NCI-H187 treated with DMSO at 0.1 percent for 48 hours (cell line): Measurements from ENCODE around the gene MLH1.
"Not testable (repeated sequence)": the region's sequence is repeated elsewhere in the genome, so short reads cannot be mapped to it uniquely, and the experiment has no call there.

Experiments used
- DNase-seq: peaks from one replicate; lab custom pipeline; 2025; lab: John Stamatoyannopoulos, UW

Gene MLH1

DNA sequence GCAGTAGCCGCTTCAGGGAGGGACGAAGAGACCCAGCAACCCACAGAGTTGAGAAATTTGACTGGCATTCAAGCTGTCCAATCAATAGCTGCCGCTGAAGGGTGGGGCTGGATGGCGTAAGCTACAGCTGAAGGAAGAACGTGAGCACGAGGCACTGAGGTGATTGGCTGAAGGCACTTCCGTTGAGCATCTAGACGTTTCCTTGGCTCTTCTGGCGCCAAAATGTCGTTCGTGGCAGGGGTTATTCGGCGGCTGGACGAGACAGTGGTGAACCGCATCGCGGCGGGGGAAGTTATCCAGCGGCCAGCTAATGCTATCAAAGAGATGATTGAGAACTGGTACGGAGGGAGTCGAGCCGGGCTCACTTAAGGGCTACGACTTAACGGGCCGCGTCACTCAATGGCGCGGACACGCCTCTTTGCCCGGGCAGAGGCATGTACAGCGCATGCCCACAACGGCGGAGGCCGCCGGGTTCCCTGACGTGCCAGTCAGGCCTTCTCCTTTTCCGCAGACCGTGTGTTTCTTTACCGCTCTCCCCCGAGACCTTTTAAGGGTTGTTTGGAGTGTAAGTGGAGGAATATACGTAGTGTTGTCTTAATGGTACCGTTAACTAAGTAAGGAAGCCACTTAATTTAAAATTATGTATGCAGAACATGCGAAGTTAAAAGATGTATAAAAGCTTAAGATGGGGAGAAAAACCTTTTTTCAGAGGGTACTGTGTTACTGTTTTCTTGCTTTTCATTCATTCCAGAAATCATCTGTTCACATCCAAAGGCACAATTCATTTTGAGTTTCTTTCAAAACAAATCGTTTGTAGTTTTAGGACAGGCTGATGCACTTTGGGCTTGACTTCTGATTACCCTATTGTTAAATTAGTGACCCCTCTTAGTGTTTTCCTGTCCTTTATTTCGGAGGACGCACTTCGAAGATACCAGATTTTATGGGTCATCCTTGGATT is at the start of gene MLH1:
Gene MLH1 (plus strand): TSS at position 193 of the 958 bp plus-strand sequence. CDS start 30 bp downstream, at position 223.
- no peak for DNase-seq

- no peak for DNase-seq
Measured at GRCh38 chr3:36943601-36944000, 49.7 kb upstream of the MLH1 start.

DNA sequence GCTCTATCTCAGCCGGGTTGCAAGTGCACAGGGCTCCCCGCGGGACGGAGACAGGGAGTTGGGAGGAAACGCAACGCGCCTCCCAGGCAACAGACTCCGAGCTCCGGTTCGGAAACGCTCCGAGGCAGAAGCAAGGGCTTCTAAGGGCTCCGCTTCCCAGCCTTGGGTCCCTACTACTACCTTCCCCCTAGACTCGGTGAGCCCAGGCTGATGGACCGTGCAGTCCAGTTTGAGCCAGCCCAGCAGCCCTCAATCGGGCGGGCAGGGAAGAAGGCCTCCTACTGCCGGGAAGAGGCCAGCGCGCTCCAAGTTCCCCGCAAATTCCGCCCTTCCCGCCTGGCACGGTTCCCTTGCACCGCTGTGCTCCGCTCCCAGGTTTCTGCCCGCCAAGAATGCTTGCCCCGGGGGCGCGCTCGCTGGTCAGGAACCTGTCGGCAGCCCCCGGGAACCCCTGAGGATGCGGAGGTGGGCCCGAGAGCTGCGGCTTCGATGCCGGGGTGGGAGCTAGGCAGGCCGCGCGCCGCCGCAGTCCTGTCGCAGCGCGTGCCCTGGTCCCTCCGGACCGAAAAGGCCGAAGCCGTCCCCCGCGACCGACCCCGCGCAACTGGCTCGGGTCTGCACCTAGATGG is 49.2 kb upstream of the MLH1 start:
- DNase-seq = no peak

GRCh38 chr3:36944641-36945270 is 48.6 kb upstream of the MLH1 start, which contains the start of gene TRANK1:
TRANK1 (minus strand) TSS chr3:36945054; CDS start chr3:36944809, 245 bp downstream.
- DNase-seq = no peak

DNA sequence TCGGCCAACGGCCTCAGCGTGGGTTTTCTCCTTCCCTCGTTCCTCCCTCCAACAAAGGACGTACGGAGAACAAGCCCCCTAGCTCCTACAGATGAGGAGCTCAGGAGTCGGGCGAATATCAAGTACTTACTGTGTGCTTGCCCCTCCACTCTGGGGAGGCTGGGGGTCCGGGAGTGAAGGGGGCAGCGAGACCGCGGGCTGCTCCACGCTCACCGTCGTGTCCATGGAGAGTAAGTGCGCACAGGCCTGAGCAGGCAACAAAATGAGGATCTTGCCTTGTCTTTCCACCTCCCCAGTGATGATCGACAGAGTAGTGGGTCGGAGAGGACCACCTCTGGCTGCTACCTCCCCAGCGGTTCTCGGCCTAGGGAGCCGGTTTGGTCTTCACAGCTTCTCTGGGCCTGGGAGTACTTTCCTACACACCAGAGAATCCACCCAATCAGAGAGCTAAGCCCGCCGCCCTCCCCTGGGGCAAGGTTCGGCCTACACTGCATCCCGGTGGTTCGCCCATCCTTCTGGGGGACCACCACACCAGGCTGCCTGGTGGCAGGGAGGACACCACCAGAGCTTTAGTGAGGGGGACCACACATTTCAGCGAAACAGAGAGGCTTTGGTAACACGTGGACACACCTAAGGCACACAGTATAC is 47.9 kb upstream of the MLH1 start:
- DNase-seq = no peak

- DNase-seq = not testable (repeated sequence)
Measured at GRCh38 chr3:36947814-36948213, 45.5 kb upstream of the MLH1 start.

DNA sequence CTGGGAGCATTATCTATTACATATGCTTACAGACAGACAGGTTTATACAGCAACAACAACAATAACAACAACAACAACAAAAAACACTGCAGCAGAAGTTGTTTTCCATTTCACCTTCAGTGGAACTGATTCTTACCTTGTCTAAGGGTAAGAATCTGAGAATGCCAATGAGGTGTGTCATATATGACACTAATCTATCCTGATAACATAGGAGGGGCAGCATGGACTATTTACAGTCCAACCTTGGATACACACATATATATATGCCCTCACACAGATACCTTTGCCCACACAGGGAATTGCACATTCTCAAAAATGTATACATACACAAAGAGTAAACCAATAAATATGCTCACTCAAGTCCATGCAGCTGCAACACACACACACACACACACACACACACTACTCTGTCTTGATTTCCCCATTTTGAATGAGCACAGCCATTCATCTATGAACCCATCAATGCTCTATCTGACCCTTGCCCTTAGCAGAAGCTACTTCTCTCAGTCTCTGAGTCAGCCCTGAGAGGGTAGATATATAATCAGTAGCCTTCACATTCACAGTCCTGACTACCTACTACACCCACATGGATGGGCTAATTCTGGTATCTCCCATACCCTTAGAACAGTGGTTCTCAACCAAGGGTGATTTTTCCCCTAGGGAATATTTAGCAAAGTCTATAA is 38.7 kb upstream of the MLH1 start:
- no peak for DNase-seq

DNA sequence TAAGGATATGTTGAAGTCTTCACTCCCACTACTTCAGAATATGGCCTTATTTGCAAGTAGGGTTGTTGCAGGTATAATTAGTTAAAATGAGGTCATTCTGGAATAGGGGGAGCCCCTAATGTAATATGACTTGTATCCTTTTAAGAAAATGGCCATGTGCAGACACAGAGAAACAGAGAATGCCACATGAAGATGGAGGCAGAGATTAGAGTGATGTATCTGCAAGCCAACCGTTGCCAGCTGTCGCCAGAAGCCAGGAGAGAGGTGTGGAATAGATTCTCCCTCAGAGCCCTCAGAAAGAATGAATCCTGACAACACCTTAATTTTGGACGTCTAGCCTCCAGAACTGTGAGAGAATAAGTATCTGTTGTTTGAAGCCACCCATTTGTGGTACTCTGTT is 37.2 kb upstream of the MLH1 start:
- DNase-seq = no peak

- DNase-seq = no peak
Measured at GRCh38 chr3:36957063-36957462, 36.3 kb upstream of the MLH1 start.

DNA sequence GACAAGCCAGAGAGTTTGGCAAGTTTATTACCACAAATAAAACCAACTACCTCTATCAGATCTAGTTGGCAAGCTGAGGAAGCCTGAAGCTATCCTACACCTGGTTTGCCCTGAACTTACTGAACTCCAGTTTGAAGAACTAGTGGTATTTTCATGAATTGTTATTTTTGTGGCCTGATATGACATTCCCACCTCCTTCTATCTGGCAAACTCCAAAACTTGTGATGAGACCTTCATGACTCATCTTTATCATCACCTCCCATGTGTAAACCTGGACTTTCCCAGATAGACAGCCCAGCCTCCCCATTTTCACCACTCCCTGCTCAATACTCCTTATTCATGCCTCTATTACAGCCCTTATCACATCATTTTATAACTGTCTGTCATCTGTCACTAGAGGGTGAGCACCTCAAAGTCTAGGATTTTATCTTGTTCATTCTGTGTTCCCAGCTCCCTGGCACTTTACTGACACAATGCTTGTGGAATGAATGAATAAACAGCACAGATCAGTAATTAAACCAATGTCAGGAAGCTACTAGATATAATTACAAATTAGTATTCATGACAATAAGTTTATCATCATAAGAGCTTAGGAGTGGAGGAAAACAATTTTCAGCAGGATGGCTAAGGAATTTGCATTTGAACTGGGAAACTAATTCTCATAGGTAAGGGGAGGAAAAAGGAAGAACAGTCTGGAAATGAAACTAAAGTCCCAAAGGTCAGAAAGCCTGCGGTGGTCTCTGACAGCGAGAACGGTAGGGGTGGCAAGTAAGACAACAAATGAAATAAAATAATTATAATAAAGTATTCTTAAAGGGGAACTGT is 35.2 kb upstream of the MLH1 start:
- DNase-seq = no peak

DNA sequence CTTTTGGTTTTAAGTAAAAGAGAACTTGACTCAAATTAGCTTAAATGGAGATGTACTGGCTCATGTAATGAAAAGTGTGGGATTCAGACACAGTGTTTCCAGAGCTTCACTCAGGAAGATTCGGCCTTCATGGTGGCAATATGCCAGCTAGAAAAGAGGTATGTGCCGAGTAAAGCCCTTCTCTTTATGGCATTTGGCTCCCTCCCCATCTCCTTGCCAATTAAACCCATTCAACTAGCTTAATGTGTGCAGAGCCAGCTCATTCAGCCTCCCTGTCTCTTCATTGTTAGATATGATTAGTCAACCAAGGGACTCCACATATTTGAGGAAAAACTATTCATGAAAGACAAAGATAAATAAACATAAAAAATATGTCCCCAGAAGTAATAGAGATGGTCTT is 33.5 kb upstream of the MLH1 start:
- no peak for DNase-seq

DNA sequence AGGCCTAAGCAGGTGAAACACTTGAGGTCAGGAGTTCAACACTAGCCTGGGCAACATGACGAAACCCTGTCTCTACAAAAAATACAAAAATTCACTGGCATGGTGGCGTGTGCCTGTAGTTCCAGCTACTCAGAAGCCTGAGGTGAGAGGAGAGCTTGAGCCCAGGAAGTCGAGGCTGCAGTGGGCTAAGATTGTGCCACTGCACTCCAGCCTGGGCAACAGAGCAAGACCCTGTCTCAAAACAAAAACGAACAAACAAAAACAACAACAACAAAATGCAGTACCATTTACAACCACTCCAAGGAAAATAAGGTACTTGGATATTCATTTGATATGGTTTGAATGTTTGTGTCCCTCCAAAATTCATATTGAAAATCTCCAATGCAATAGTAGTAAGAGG is 32.8 kb upstream of the MLH1 start:
- DNase-seq = no peak

GRCh38 chr3:36963008-36963407 is 30.3 kb upstream of the MLH1 start:
- not testable (repeated sequence) for DNase-seq

GRCh38 chr3:36964331-36964730 is 29.0 kb upstream of the MLH1 start:
- no peak for DNase-seq

GRCh38 chr3:36964817-36965216 is 28.5 kb upstream of the MLH1 start:
- DNase-seq = no peak

- no peak for DNase-seq
Measured at GRCh38 chr3:36965440-36965839, 27.9 kb upstream of the MLH1 start.

DNA sequence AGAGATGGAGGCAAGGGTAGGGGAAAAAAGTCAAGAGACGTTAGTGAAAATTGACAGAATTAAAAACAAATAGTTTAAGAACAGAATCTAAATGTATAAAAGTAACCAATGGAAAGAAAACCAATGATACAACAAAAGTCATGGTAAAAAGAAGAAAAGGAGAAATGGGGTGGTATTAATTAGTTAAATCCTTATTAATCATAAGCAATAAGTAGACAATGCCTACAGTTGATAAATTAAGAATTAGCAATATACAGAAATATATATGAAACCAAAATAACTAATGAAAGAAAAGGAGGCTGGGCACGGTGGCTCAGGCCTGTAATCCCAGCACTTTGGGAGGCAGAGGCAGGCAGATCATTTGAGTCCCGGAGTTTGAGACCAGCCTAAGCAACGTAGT is 24.2 kb upstream of the MLH1 start:
- DNase-seq = no peak

DNA sequence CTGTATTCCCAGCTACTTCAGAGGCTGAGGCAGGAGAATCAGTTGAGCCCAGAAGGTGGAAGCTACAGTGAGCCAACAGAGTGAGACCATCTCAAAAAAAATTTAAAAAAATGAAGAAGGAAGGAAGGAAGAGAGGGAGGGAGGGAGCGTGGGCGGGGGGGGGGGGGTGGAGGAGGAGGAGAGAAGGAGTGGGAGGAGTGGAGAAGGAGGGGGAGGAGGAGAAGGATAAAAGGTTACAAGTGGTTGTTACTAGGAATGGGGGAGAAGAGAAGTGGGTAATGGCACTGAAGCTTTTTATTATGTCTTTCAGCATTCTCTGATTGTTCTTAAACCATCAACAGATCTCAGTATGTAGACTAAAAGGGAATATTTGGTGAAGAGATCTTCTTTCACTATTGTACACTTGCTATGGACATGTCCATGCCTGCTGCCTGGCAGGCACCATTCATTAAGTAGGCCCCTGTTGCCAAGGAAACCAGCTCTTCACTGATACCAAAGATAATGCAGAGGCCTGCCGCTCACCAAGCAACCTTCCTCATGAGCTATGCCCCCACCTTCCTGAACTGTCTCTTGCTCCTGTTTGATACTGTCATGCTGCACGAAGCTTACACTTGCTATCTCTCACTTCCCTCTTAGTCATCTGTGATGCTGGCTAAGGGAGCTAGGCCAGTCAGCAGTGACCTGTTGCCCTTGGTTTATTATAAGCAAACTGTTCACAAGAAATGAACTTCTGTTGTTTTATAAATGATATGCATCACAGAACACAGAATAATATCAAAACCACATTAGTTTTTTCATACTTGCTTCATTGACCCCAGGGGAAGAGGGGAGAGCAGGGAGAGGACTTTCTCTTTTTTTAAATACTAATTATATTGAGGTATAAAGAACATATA is 23.5 kb upstream of the MLH1 start:
- peak; percentile 94 for DNase-seq

DNA sequence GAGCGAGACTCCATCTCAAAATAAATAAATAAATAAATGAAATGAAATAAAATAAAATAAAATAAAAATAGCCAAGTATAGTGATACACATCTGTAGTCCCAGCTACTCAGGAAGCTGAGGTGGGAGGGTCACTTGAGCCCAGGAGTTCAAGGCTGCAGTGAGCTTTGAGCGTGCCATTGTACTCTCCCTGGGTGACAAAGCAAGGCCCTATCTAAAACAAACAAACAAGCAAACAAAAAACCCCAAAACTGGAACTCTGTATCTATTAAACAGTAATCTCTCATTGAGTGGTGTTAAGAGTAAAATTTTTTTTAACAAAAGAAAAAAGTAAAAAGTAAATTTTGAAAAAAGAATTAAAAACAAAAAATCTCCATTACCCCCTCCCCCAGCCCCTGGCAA is 21.2 kb upstream of the MLH1 start:
- no peak for DNase-seq

DNA sequence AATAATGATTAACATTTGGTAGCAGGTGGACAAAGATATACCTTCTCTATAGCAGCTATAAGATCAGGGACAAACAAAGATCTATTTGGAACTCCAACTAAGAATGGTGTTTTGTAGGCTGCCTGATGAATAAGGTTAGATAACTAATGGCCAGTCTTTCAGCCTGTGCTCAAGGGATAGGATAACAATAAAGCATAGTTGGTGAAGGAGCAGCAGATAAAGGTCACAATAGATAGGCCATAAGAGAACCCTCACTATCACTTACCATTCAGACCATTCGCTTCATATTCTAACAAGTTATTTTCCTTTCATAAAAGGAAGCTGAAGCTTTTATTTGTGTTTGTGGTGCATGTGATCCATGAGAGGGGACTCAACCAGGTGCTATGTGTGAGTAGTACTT is 20.2 kb upstream of the MLH1 start:
- no peak for DNase-seq
